Calu3 (cell line): ENCODE data around the gene UAP1. TPM values are rescaled to one million over a fixed set of nuclear protein-coding genes. Genes with fewer than 3 reads are reported as not detected.
"Not testable (repeated sequence)": the region's sequence is repeated elsewhere in the genome, so short reads cannot be mapped to it uniquely, and the experiment has no call there.

Experiments used
- BruUV-seq: library from RNA; stranded (reverse); fragments of 400-500 nt; replicated peaks from 2 replicates; lab custom pipeline; 2021; lab: Mats Ljungman, UMichigan
- CTCF ChIA-PET: fragments of 300-600 bp; sonication (Branson Sonifier 250); formaldehyde crosslinking; loops from one replicate; lab custom pipeline; 2022; ENCODE audit warnings: antibody characterized with exemption; lab: Charles Lee
- DNase-seq: peaks from one replicate; pipeline ENCODE4 v3.0.0; 2022
- H3K27ac Mint-ChIP-seq: one replicate; pipeline ENCODE4 v1.8.0; 2022; ENCODE audit warnings: mixed read lengths; ENCODE audit not compliant: unreplicated experiment
- H3K27me3 Mint-ChIP-seq: one replicate; pipeline ENCODE4 v1.8.0; 2022; ENCODE audit warnings: mixed read lengths; ENCODE audit not compliant: unreplicated experiment
- H3K36me3 Mint-ChIP-seq: one replicate; pipeline ENCODE4 v1.8.0; 2022; ENCODE audit warnings: mild to moderate bottlenecking, moderate library complexity, mixed read lengths; ENCODE audit not compliant: insufficient read depth, unreplicated experiment
- H3K4me1 Mint-ChIP-seq: one replicate; pipeline ENCODE4 v1.8.0; 2022; ENCODE audit warnings: mild to moderate bottlenecking, low read depth, mixed read lengths; ENCODE audit not compliant: unreplicated experiment
- H3K4me3 Mint-ChIP-seq: one replicate; pipeline ENCODE4 v1.8.0; 2022; ENCODE audit warnings: mild to moderate bottlenecking, low read depth, moderate library complexity, mixed read lengths; ENCODE audit not compliant: unreplicated experiment
- H3K9me3 Mint-ChIP-seq: one replicate; pipeline ENCODE4 v1.8.0; 2022; ENCODE audit warnings: low read depth, mixed read lengths; ENCODE audit not compliant: unreplicated experiment
- CTCF ChIP-seq: fragments of 200-600 bp; IDR thresholded peaks from one replicate; pipeline ENCODE4 v1.8.0; 2022; ENCODE audit warnings: antibody characterized with exemption; ENCODE audit not compliant: unreplicated experiment
- intact Hi-C: fragments of 100-400 bp; cut with micrococcal nuclease; formaldehyde crosslinking; loops from one replicate; pipeline ENCODE4 v1.10.0; 2022; ENCODE audit not compliant: unreplicated experiment
- total RNA-seq: library from RNA; stranded (reverse); gene quantifications from 2 replicates; pipeline ENCODE4 v1.2.3, GENCODE V29; 2022

UAP1 gene
- total RNA-seq, 1 experiment from 2014 or later = 47.2 TPM

- Mint-ChIP-seq H3K27me3 (no peaks in the 10 kb centered on the region), H3K9me3 (no peaks in the 10 kb centered on the region), H3K27ac (peak overlapping the region; percentile 31), H3K4me1 (peaks cover 51% of the 10 kb centered on the region), H3K36me3 (peaks cover 30% of the 10 kb centered on the region), H3K4me3 (no peak overlapping the region)
- no TSS peak for BruUV-seq
- no peak for DNase-seq
- CTCF ChIA-PET = no interaction called here
- intact Hi-C loops = no loop called here
- no peak for TF ChIP-seq CTCF
Observed at GRCh38 chr1:162568802-162569201, 7.3 kb downstream of the UAP1 start.

GRCh38 chr1:162570718-162571117 lies 9.2 kb downstream of the UAP1 start:
- no peak overlapping the region for H3K4me3 Mint-ChIP-seq
- intact Hi-C loops = no loop called here
- no peaks in the 10 kb centered on the region for H3K27me3 Mint-ChIP-seq
- peaks cover 32% of the 10 kb centered on the region for H3K4me1 Mint-ChIP-seq
- peaks cover 30% of the 10 kb centered on the region for H3K36me3 Mint-ChIP-seq
- no peak for DNase-seq
- H3K9me3 Mint-ChIP-seq = no peaks in the 10 kb centered on the region
- CTCF ChIA-PET = no interaction called here
- no TSS peak for BruUV-seq
- TF ChIP-seq CTCF = no peak
- H3K27ac Mint-ChIP-seq = no peak overlapping the region

- intact Hi-C loops, H3K27me3 Mint-ChIP-seq, DNase-seq, BruUV-seq, H3K4me3 Mint-ChIP-seq, H3K9me3 Mint-ChIP-seq, H3K27ac Mint-ChIP-seq, CTCF ChIA-PET: not testable (repeated sequence)
- Mint-ChIP-seq H3K4me1 (peaks cover 31% of the 10 kb centered on the region), H3K36me3 (peaks cover 27% of the 10 kb centered on the region)
Observed at GRCh38 chr1:162571121-162571520, 9.6 kb downstream of the UAP1 start.

- Mint-ChIP-seq H3K4me1 (peaks cover 30% of the 10 kb centered on the region), H3K9me3 (no peaks in the 10 kb centered on the region), H3K27ac (no peak overlapping the region), H3K4me3 (no peak overlapping the region), H3K36me3 (peaks cover 21% of the 10 kb centered on the region), H3K27me3 (no peaks in the 10 kb centered on the region)
- no TSS peak for BruUV-seq
- intact Hi-C loops = no loop called here
- no peak for TF ChIP-seq CTCF
- CTCF ChIA-PET = no interaction called here
- DNase-seq = no peak
Observed at GRCh38 chr1:162571696-162572095, 10.2 kb downstream of the UAP1 start.

- Mint-ChIP-seq H3K9me3 (no peaks in the 10 kb centered on the region), H3K4me3 (no peak overlapping the region), H3K4me1 (peaks cover 22% of the 10 kb centered on the region), H3K27me3 (no peaks in the 10 kb centered on the region), H3K27ac (no peak overlapping the region), H3K36me3 (peaks cover 13% of the 10 kb centered on the region)
- intact Hi-C loops = no loop called here
- BruUV-seq = no TSS peak
- no peak for DNase-seq
- CTCF ChIA-PET = no interaction called here
- no peak for TF ChIP-seq CTCF
Observed at GRCh38 chr1:162573136-162573535, 11.6 kb downstream of the UAP1 start.
